H9 (cell line): ENCODE data around the gene C14orf132. TPM values are rescaled to one million over a fixed set of nuclear protein-coding genes. Genes with fewer than 3 reads are reported as not detected.

ENCODE experiments used
- DNase-seq: peaks from one replicate; pipeline ENCODE4 v3.0.0-alpha.2; 2017
- H2AFZ ChIP-seq: one replicate; pipeline ENCODE4 v1.6.1; 2013; ENCODE audit warnings: mild to moderate bottlenecking, low read length, control low read depth, moderate library complexity
- H2AK5ac ChIP-seq: 2 replicates; pipeline ENCODE4 v1.6.1; 2013; ENCODE audit warnings: low read length, control low read depth, mixed read lengths; ENCODE audit not compliant: insufficient read length
- H2BK120ac ChIP-seq: one replicate; pipeline ENCODE4 v1.6.1; 2013; ENCODE audit warnings: low read depth, mild to moderate bottlenecking, low read length, control low read depth, inconsistent platforms; ENCODE audit not compliant: poor library complexity, severe bottlenecking
- H2BK12ac ChIP-seq: 2 replicates; pipeline ENCODE4 v1.6.1; 2013; ENCODE audit warnings: low read length, control low read depth, mixed read lengths, low read depth; ENCODE audit not compliant: insufficient read length
- H2BK15ac ChIP-seq: 2 replicates; pipeline ENCODE4 v1.6.1; 2013; ENCODE audit warnings: low read depth, low read length, control low read depth
- H2BK20ac ChIP-seq: one replicate; pipeline ENCODE4 v1.6.1; 2013; ENCODE audit warnings: low read depth, mild to moderate bottlenecking, low read length, control low read depth, inconsistent platforms; ENCODE audit not compliant: poor library complexity, severe bottlenecking
- H2BK5ac ChIP-seq: 2 replicates; pipeline ENCODE4 v1.6.1; 2013; ENCODE audit warnings: low read length, control low read depth, mixed read lengths; ENCODE audit not compliant: insufficient read length
- H3K14ac ChIP-seq: 2 replicates; pipeline ENCODE4 v1.6.1; 2013; ENCODE audit warnings: low read length, control low read depth; ENCODE audit not compliant: insufficient read depth
- H3K18ac ChIP-seq: 2 replicates; pipeline ENCODE4 v1.6.1; 2013; ENCODE audit warnings: low read depth, mild to moderate bottlenecking, mixed read lengths, low read length, control low read depth; ENCODE audit not compliant: insufficient read length
- H3K23ac ChIP-seq: 2 replicates; pipeline ENCODE4 v1.6.1; 2013; ENCODE audit warnings: low read length, control low read depth, mixed read lengths, low read depth; ENCODE audit not compliant: insufficient read length
- H3K23me2 ChIP-seq: 2 replicates; pipeline ENCODE4 v1.6.1; 2013; ENCODE audit warnings: low read depth, mild to moderate bottlenecking, mixed read lengths, low read length, control low read depth; ENCODE audit not compliant: insufficient read length, poor library complexity, severe bottlenecking
- H3K27ac ChIP-seq: 2 replicates; pipeline ENCODE4 v1.5.1; 2013; ENCODE audit warnings: low read length, control low read depth, mixed read lengths, low read depth; ENCODE audit not compliant: insufficient read length
- H3K27me3 ChIP-seq: 2 replicates; pipeline ENCODE4 v1.6.1; 2013; ENCODE audit warnings: low read length, control low read depth, inconsistent platforms; ENCODE audit not compliant: insufficient read depth
- H3K4ac ChIP-seq: 2 replicates; pipeline ENCODE4 v1.6.1; 2013; ENCODE audit warnings: low read depth, mild to moderate bottlenecking, control low read depth, inconsistent platforms, low read length, moderate library complexity
- H3K4me1 ChIP-seq: 2 replicates; pipeline ENCODE4 v1.6.1; 2013; ENCODE audit warnings: low read length, control low read depth, inconsistent platforms; ENCODE audit not compliant: insufficient read depth
- H3K4me2 ChIP-seq: 2 replicates; pipeline ENCODE4 v1.6.1; 2013; ENCODE audit warnings: low read length, control low read depth, mixed read lengths; ENCODE audit not compliant: insufficient read length, insufficient read depth
- H3K56ac ChIP-seq: 2 replicates; pipeline ENCODE4 v1.6.1; 2013; ENCODE audit warnings: low read depth, mild to moderate bottlenecking, mixed read lengths, low read length, control low read depth; ENCODE audit not compliant: insufficient read length
- H3K79me1 ChIP-seq: 2 replicates; pipeline ENCODE4 v1.6.1; 2013; ENCODE audit warnings: low read depth, mild to moderate bottlenecking, moderate library complexity, low read length, control low read depth, inconsistent platforms; ENCODE audit not compliant: insufficient read depth, poor library complexity, severe bottlenecking
- H3K79me2 ChIP-seq: 2 replicates; pipeline ENCODE4 v1.6.1; 2013; ENCODE audit warnings: low read length, control low read depth, inconsistent platforms; ENCODE audit not compliant: insufficient read depth
- H3K9ac ChIP-seq: 2 replicates; pipeline ENCODE4 v1.6.1; 2013; ENCODE audit warnings: low read length, control low read depth, mixed read lengths; ENCODE audit not compliant: insufficient read length; ENCODE audit errors: extremely low read depth
- H3K9me3 ChIP-seq: one replicate; pipeline ENCODE4 v1.6.1; 2013; ENCODE audit warnings: low read depth, low read length, inconsistent platforms; ENCODE audit not compliant: control insufficient read depth
- H3T11ph ChIP-seq: one replicate; pipeline ENCODE4 v1.6.1; 2013; ENCODE audit warnings: mild to moderate bottlenecking, low read length, control low read depth, inconsistent platforms
- H4K20me1 ChIP-seq: one replicate; pipeline ENCODE4 v1.6.1; 2013; ENCODE audit not compliant: control insufficient read depth, insufficient read length, insufficient read depth
- H4K5ac ChIP-seq: 2 replicates; pipeline ENCODE4 v1.6.1; 2013; ENCODE audit warnings: low read depth, mild to moderate bottlenecking, mixed read lengths, low read length, control low read depth; ENCODE audit not compliant: insufficient read length
- H4K8ac ChIP-seq: replicated peaks from 2 replicates; pipeline ENCODE4 v1.6.1; 2013; ENCODE audit warnings: low read length, control low read depth, mixed read lengths, low read depth; ENCODE audit not compliant: insufficient read length
- H4K91ac ChIP-seq: 2 replicates; pipeline ENCODE4 v1.6.1; 2013; ENCODE audit warnings: low read depth, mild to moderate bottlenecking, moderate library complexity, mixed read lengths, low read length, control low read depth; ENCODE audit not compliant: insufficient read length
- H3K27ac Mint-ChIP-seq, 3 experiments: 2 replicates in 2 of 3; 3 replicates in 1 of 3; pipeline ENCODE4 v1.8.0; 2020 to 2021; ENCODE audit warnings: mixed read lengths in 3 of 3, mild to moderate bottlenecking in 1 of 3, moderate library complexity in 1 of 3
- H3K27me3 Mint-ChIP-seq: 2 replicates; pipeline ENCODE4 v1.8.0; 2021; ENCODE audit warnings: low read depth, mild to moderate bottlenecking, moderate library complexity, mixed read lengths
- H3K36me3 Mint-ChIP-seq, 3 experiments: 2 replicates in 2 of 3; 3 replicates in 1 of 3; pipeline ENCODE4 v1.8.0; 2020 to 2021; ENCODE audit warnings: low read depth in 3 of 3, mixed read lengths in 3 of 3; ENCODE audit not compliant: insufficient read depth in 1 of 3
- H3K4me1 Mint-ChIP-seq, 2 experiments: 2 replicates each; pipeline ENCODE4 v1.8.0; 2020; ENCODE audit warnings: mixed read lengths in 2 of 2
- H3K4me3 Mint-ChIP-seq, 2 experiments: 2 replicates in 1 of 2; 3 replicates in 1 of 2; pipeline ENCODE4 v1.8.0; 2020 to 2021; ENCODE audit warnings: mild to moderate bottlenecking in 2 of 2, mixed read lengths in 2 of 2, moderate library complexity in 1 of 2
- H3K9me3 Mint-ChIP-seq, 2 experiments: 2 replicates in 1 of 2; 3 replicates in 1 of 2; pipeline ENCODE4 v1.8.0; 2020; ENCODE audit warnings: mild to moderate bottlenecking in 2 of 2, mixed read lengths in 2 of 2, moderate library complexity in 1 of 2
- CTCF ChIP-seq: fragments of 200-600 bp; sonication (generic); conservative IDR thresholded peaks from 3 replicates; pipeline ENCODE4 v1.8.0; 2021; ENCODE audit warnings: antibody characterized with exemption, mild to moderate bottlenecking
- WGBS: extraction: QIAGEN DNeasy Blood & Tissue Kit; methylation state at CpG from one replicate; pipeline ENCODE4 v1.1.7; 2013; ENCODE audit warnings: missing lambda C conversion rate, low lambda C conversion rate, mixed read lengths; ENCODE audit not compliant: insufficient read length; ENCODE audit errors: extremely low coverage; 5-methylcytosine and 5-hydroxymethylcytosine counted together
- total RNA-seq: library from RNA; stranded (reverse); gene quantifications from 2 replicates; pipeline ENCODE4 v1.2.1, GENCODE V29; 2021

Gene C14orf132
- total RNA-seq, 1 experiment from 2014 or later, result 5.7 TPM

GRCh38 chr14:96038558-96038919 lies 623 bp upstream of the C14orf132 start:
- Mint-ChIP-seq H3K4me1 (peaks cover 15 to 25% of the 10 kb centered on the region in 2 experiments), H3K9me3 (no peaks in the 10 kb centered on the region; a peak in 1 of 5 replicates), H3K27ac (no peak overlapping the region), H3K27me3 (peaks cover 79% of the 10 kb centered on the region), H3K36me3 (no peaks in the 10 kb centered on the region; a peak in 3 of 7 replicates), H3K4me3 (peak overlapping the region; percentile 57 to 78)
- no peak overlapping the region for H3T11ph ChIP-seq
- no peak overlapping the region for H3K14ac ChIP-seq
- H4K5ac ChIP-seq, result no peak overlapping the region
- no peak overlapping the region for H2BK120ac ChIP-seq
- H3K4me2 ChIP-seq, result peak overlapping the region; percentile 70
- H3K79me2 ChIP-seq, result peaks cover 2% of the 10 kb centered on the region; the same call in 1 of the 2 replicates
- no peaks in the 10 kb centered on the region for H3K9me3 ChIP-seq
- H3K27ac ChIP-seq, result no peak overlapping the region
- peaks cover 9% of the 10 kb centered on the region for H3K23me2 ChIP-seq
- TF ChIP-seq CTCF, result no peak
- no peak overlapping the region for H2BK20ac ChIP-seq
- no peak overlapping the region for H3K56ac ChIP-seq
- no peak overlapping the region for H2BK5ac ChIP-seq
- peaks cover 3% of the 10 kb centered on the region; the same call in 1 of the 2 replicates for H3K4me1 ChIP-seq
- no CpG with 5 or more reads among the region's 10 CpGs for WGBS
- no peak overlapping the region for H4K8ac ChIP-seq
- no peak overlapping the region for H3K23ac ChIP-seq
- peaks cover 13% of the 10 kb centered on the region for H3K27me3 ChIP-seq
- no peak overlapping the region for H2BK12ac ChIP-seq
- no peak for DNase-seq
- no peak overlapping the region for H3K9ac ChIP-seq
- H4K91ac ChIP-seq, result no peak overlapping the region
- no peaks in the 10 kb centered on the region for H4K20me1 ChIP-seq
- no peak overlapping the region for H3K4ac ChIP-seq
- H2AFZ ChIP-seq, result no peak overlapping the region
- H3K79me1 ChIP-seq, result no peaks in the 10 kb centered on the region
- H2AK5ac ChIP-seq, result no peak overlapping the region
- H2BK15ac ChIP-seq, result no peak overlapping the region
- no peak overlapping the region for H3K18ac ChIP-seq
